Naive thymus-derived CD4-positive, alpha-beta T cell (primary cell): ENCODE measurements around the gene GNAT3. TPM values are rescaled to one million over a fixed set of nuclear protein-coding genes. Genes with fewer than 3 reads are reported as not detected.

Experiments used
- ATAC-seq: fragments of 150-1000 bp; cut with Tn5 transposase; 2 replicates; pipeline ENCODE4 v1.10.0; 2021; ENCODE audit warnings: mild to moderate bottlenecking, moderate library complexity
- CTCF ChIA-PET: fragments of 350-600 bp; sonication (Branson Sonifier 250); formaldehyde crosslinking; loops from one replicate; lab custom pipeline; 2021; ENCODE audit warnings: antibody characterized with exemption; lab: Charles Lee
- POLR2A ChIA-PET: fragments of 350-600 bp; sonication (Branson Sonifier 250); formaldehyde crosslinking; loops from one replicate; lab custom pipeline; 2021; ENCODE audit warnings: antibody characterized with exemption, inconsistent platforms; lab: Charles Lee
- DNase-seq, 9 donors: peaks; one replicate each; pipeline versions ENCODE4 v3.0.0 to v3.0.0-alpha.2; 2020 to 2022; ENCODE audit warnings: mixed read lengths in 1 of 9
- H3K27ac ChIP-seq: one replicate; pipeline ENCODE4 v1.7.0; 2013; ENCODE audit warnings: mild to moderate bottlenecking, low read depth, low read length, moderate library complexity
- H3K27me3 ChIP-seq, 2 donors: one replicate each; pipeline ENCODE4 v1.7.0; 2013; ENCODE audit warnings: low read length in 2 of 2, mild to moderate bottlenecking in 2 of 2, moderate library complexity in 2 of 2; ENCODE audit not compliant: control insufficient read depth in 2 of 2, insufficient read depth in 2 of 2
- H3K36me3 ChIP-seq, 3 experiments: 1 replicate in 2 of 3; 2 replicates in 1 of 3; pipeline ENCODE4 v1.7.0; 2013; ENCODE audit warnings: low read length in 3 of 3, mild to moderate bottlenecking in 3 of 3, moderate library complexity in 1 of 3; ENCODE audit not compliant: insufficient read depth in 3 of 3, control insufficient read depth in 2 of 3
- H3K4me1 ChIP-seq, 2 donors: one replicate each; pipeline ENCODE4 v1.7.0; 2013; ENCODE audit warnings: low read length in 2 of 2, mild to moderate bottlenecking in 2 of 2, moderate library complexity in 1 of 2; ENCODE audit not compliant: control insufficient read depth in 2 of 2, insufficient read depth in 2 of 2
- H3K4me3 ChIP-seq: 2 replicates; pipeline ENCODE4 v1.7.0; 2013; ENCODE audit warnings: mild to moderate bottlenecking, low read length
- H3K9me3 ChIP-seq, 3 experiments: 1 replicate in 2 of 3; 2 replicates in 1 of 3; pipeline ENCODE4 v1.7.0; 2013; ENCODE audit warnings: low read length in 3 of 3; ENCODE audit not compliant: control insufficient read depth in 2 of 3
- H3K27ac Mint-ChIP-seq, 9 donors: one replicate each; pipeline ENCODE4 v1.8.0; 2020 to 2022; ENCODE audit warnings: mixed read lengths in 9 of 9, mild to moderate bottlenecking in 8 of 9, moderate library complexity in 5 of 9, inconsistent platforms in 2 of 9
- H3K27me3 Mint-ChIP-seq, 5 donors: one replicate each; pipeline ENCODE4 v1.8.0; 2021 to 2022; ENCODE audit warnings: mixed read lengths in 5 of 5, mild to moderate bottlenecking in 1 of 5
- H3K36me3 Mint-ChIP-seq, 5 donors: one replicate each; pipeline ENCODE4 v1.8.0; 2020 to 2022; ENCODE audit warnings: mixed read lengths in 5 of 5, mild to moderate bottlenecking in 3 of 5, inconsistent platforms in 1 of 5
- H3K4me1 Mint-ChIP-seq, 7 donors: one replicate each; pipeline ENCODE4 v1.8.0; 2020 to 2022; ENCODE audit warnings: mixed read lengths in 7 of 7, mild to moderate bottlenecking in 3 of 7, inconsistent platforms in 1 of 7
- H3K4me3 Mint-ChIP-seq, 10 donors: one replicate each; pipeline ENCODE4 v1.8.0; 2020 to 2022; ENCODE audit warnings: mild to moderate bottlenecking in 10 of 10, mixed read lengths in 10 of 10, moderate library complexity in 6 of 10, inconsistent platforms in 2 of 10
- H3K9me3 Mint-ChIP-seq, 11 donors: one replicate each; pipeline ENCODE4 v1.8.0; 2020 to 2022; ENCODE audit warnings: mixed read lengths in 11 of 11, mild to moderate bottlenecking in 4 of 11, inconsistent platforms in 1 of 11, moderate library complexity in 1 of 11
- intact Hi-C, 2 donors: fragments of 100-400 bp; cut with micrococcal nuclease; formaldehyde crosslinking; loops; one replicate each; pipeline ENCODE4 v1.15.1; 2023
- polyA plus RNA-seq, 2 donors: library from polyadenylated mRNA; unstranded; fragments of 300-500 nt; fragmentation: Illumina TruSeq; gene quantifications; one replicate each; pipeline ENCODE4 v1.2.3, GENCODE V29; 2021
- total RNA-seq, 6 experiments: library from RNA in 5 of 6; stranded (reverse) in 5 of 6; gene quantifications; 1 replicate in 5 of 6; 2 replicates in 1 of 6; pipeline ENCODE4 v1.2.3 and lab custom pipeline; 2021 to 2026

GNAT3 gene
- total and polyA plus RNA-seq, 7 experiments from 2014 or later = not detected

DNA sequence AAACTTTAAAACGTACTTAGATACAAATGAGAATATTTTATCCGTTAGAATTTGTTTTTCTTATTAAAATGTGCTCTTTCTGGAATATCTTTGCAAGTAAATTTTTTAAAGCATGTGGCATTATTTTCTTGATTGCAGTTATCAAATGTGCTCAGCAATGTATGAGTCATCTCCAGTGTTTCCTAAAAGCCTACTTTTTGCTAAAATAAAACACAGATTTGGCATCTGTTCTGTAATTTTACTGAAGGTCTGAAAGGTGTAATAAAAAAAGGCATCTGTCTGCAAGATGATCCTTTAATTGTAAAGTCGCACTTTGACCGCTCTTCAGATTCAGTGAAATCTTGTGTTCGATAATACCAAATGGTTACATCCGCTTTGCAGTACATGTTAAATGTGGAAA, 3.4 kb downstream of the GNAT3 start:
- Histone ChIP-seq H3K27me3 (no peaks in the 10 kb centered on the region), H3K4me1 (no peaks in the 10 kb centered on the region), H3K36me3 (no peaks in the 10 kb centered on the region), H3K9me3 (no peaks in the 10 kb centered on the region), H3K4me3 (no peak overlapping the region), H3K27ac (no peak overlapping the region)
- DNase-seq (no peak), ATAC-seq (no peak)
- peaks cover 0 to 5% (median 0%) of the 10 kb centered on the region in 5 donors for H3K27me3 Mint-ChIP-seq
- no peak overlapping the region for H3K4me3 Mint-ChIP-seq
- no peaks in the 10 kb centered on the region for H3K4me1 Mint-ChIP-seq
- POLR2A ChIA-PET = no interaction called here
- no peaks in the 10 kb centered on the region for H3K36me3 Mint-ChIP-seq
- H3K27ac Mint-ChIP-seq = no peak overlapping the region
- intact Hi-C loops = no loop called here
- CTCF ChIA-PET = no interaction called here
- peaks cover 0 to 10% (median 0%) of the 10 kb centered on the region in 11 donors for H3K9me3 Mint-ChIP-seq

DNA sequence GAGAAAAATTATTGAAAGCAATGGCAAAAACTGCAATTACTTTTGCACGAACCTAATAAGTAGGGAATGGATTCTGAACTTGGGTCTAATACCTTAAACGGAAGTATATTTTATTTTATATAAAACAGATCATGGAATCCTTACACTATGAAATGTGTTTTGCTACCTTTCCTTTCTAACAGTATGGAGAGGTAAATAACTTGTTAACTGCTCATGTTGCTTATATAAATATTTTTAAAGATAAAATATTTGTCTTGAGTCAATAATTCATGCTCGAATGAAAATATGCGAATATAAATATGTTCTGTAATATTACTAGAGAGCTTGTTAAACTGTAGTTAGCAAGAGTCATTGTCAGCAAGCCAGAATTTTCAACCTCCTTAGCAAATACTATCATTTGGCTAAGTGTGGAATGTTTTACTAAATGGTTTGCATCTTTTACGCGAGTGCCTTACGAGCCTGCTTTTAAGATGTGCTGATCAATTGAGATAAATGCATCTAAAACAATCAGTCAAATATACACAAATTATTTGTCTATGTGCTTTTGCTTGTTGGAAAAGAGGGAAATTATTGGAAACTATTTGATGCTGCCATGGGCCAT, 5.9 kb downstream of the GNAT3 start:
- Histone ChIP-seq H3K36me3 (no peaks in the 10 kb centered on the region), H3K9me3 (no peaks in the 10 kb centered on the region), H3K27ac (no peak overlapping the region), H3K4me3 (no peak overlapping the region), H3K27me3 (no peaks in the 10 kb centered on the region), H3K4me1 (no peaks in the 10 kb centered on the region)
- CTCF ChIA-PET = no interaction called here
- Mint-ChIP-seq H3K27me3 (peaks cover 0 to 5% (median 0%) of the 10 kb centered on the region in 5 donors), H3K9me3 (peaks cover 0 to 13% (median 0%) of the 10 kb centered on the region in 11 donors), H3K27ac (no peak overlapping the region), H3K36me3 (no peaks in the 10 kb centered on the region), H3K4me1 (no peaks in the 10 kb centered on the region), H3K4me3 (no peak overlapping the region)
- ATAC-seq (no peak), DNase-seq (no peak)
- POLR2A ChIA-PET = no interaction called here
- intact Hi-C loops = no loop called here

DNA sequence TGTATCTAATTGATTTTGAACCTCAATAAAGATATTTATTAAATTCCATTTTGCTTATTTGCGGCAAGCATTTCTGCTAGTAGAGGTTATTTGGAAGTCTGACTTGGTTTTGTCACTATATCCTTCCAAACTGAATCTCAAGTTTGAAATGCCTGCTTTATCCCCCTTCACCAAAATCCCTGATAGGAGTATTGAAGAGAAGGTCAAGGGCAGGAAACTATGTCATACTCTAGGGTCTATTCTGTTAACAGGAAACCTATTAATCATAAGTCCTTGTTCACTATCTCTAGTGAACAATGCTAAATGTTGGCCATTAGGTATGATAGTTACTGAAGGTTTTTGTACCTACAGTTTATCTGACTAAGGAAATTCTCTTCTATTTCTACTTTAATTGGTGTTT, 11.5 kb downstream of the GNAT3 start:
- CTCF ChIA-PET = no interaction called here
- Mint-ChIP-seq H3K36me3 (no peaks in the 10 kb centered on the region), H3K27ac (no peak overlapping the region), H3K4me1 (no peaks in the 10 kb centered on the region), H3K4me3 (no peak overlapping the region), H3K27me3 (peaks cover 0 to 11% (median 0%) of the 10 kb centered on the region in 5 donors), H3K9me3 (peaks cover 0 to 13% (median 0%) of the 10 kb centered on the region in 11 donors)
- Histone ChIP-seq H3K27me3 (no peaks in the 10 kb centered on the region), H3K27ac (no peak overlapping the region), H3K36me3 (no peaks in the 10 kb centered on the region), H3K4me3 (no peak overlapping the region), H3K4me1 (no peaks in the 10 kb centered on the region), H3K9me3 (no peaks in the 10 kb centered on the region)
- intact Hi-C loops = no loop called here
- POLR2A ChIA-PET = no interaction called here
- no peak for DNase-seq
- no peak for ATAC-seq

DNA sequence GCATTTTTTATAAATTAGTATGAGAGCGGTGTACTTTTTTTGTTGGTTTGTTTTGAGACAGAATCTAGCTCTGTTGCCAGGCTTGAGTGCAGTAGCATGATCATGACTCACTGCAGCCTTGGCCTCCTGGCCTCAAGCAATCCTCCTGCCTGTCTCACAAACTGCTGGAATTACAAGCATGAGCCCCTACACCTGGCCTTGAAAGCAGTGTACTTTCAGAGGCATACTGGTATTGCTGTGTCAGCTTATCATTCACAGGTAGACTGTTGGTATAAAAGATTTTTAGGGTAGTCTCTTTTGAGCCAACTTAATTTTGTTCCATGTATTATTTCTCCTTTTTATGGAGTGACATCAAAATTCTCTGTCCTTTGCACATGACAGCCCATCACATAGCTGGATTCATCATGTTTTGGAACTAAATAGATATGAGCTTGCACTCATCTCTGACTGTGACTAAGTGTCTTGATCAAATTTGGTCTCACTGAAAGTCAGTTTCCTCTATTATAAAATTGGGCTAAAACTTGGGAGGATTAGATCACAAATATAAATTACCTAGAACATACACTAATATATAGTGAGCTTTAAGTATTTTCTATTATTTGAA, 12.4 kb downstream of the GNAT3 start:
- H3K27ac Mint-ChIP-seq = no peak overlapping the region
- ChIA-PET CTCF (interaction anchor here (0.7 kb wide), 1 partner anchor 356 kb away, joined by 3 read pairs; no protein-coding TSS in a partner anchor), POLR2A (no interaction called here)
- H3K4me1 Mint-ChIP-seq = no peaks in the 10 kb centered on the region
- Histone ChIP-seq H3K36me3 (no peaks in the 10 kb centered on the region), H3K27ac (no peak overlapping the region), H3K4me3 (no peak overlapping the region), H3K4me1 (no peaks in the 10 kb centered on the region), H3K9me3 (no peaks in the 10 kb centered on the region), H3K27me3 (no peaks in the 10 kb centered on the region)
- H3K4me3 Mint-ChIP-seq = no peak overlapping the region
- intact Hi-C loops = no loop called here
- ATAC-seq (no peak), DNase-seq (no peak)
- H3K27me3 Mint-ChIP-seq = peaks cover 0 to 11% (median 0%) of the 10 kb centered on the region in 5 donors
- H3K36me3 Mint-ChIP-seq = no peaks in the 10 kb centered on the region
- peaks cover 0 to 9% (median 0%) of the 10 kb centered on the region in 11 donors for H3K9me3 Mint-ChIP-seq

- no peak for DNase-seq
- no peaks in the 10 kb centered on the region for H3K36me3 ChIP-seq
- H3K9me3 ChIP-seq = no peaks in the 10 kb centered on the region
- POLR2A ChIA-PET = no interaction called here
- ATAC-seq = no peak
- no peak overlapping the region for H3K4me3 ChIP-seq
- H3K27me3 ChIP-seq = no peaks in the 10 kb centered on the region
- H3K9me3 Mint-ChIP-seq = peaks cover 0 to 6% (median 0%) of the 10 kb centered on the region in 11 donors
- no peak overlapping the region for H3K27ac Mint-ChIP-seq
- no peak overlapping the region for H3K4me3 Mint-ChIP-seq
- H3K27ac ChIP-seq = no peak overlapping the region
- peaks cover 0 to 7% (median 0%) of the 10 kb centered on the region in 5 donors for H3K27me3 Mint-ChIP-seq
- CTCF ChIA-PET = interaction anchor here (0.7 kb wide), 1 partner anchor 355 kb away, joined by 3 read pairs; no protein-coding TSS in a partner anchor
- H3K36me3 Mint-ChIP-seq = no peaks in the 10 kb centered on the region
- H3K4me1 Mint-ChIP-seq = no peaks in the 10 kb centered on the region
- intact Hi-C loops = no loop called here
- no peaks in the 10 kb centered on the region for H3K4me1 ChIP-seq
These were observed 13.1 kb downstream of the GNAT3 start for GRCh38 chr7:80498481-80499349.

DNA sequence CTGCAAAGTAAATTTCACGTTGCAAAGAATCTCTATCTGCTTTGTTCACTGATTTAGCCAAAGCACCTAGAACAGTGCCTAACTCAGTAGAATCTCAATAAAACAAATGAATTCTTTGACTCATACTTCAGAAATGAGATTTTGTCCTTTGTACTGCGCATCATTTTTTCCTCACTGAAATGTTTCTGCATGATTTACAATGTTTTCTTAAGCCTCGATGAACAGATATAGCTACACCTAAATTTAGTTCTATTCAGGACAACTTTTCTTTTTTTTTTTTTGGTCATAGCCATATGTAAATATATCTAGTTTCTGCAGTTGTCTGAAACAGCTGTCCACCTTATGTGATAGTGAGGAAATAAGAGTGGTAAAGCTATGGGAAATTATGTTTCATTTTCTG, 15.3 kb downstream of the GNAT3 start:
- no peaks in the 10 kb centered on the region for H3K9me3 ChIP-seq
- no peaks in the 10 kb centered on the region for H3K4me1 Mint-ChIP-seq
- POLR2A ChIA-PET = no interaction called here
- H3K27me3 ChIP-seq = no peaks in the 10 kb centered on the region
- H3K4me1 ChIP-seq = no peaks in the 10 kb centered on the region
- peaks cover 0 to 4% (median 0%) of the 10 kb centered on the region in 11 donors for H3K9me3 Mint-ChIP-seq
- peaks cover 0 to 6% (median 0%) of the 10 kb centered on the region in 5 donors for H3K27me3 Mint-ChIP-seq
- no peaks in the 10 kb centered on the region for H3K36me3 ChIP-seq
- no peak overlapping the region for H3K4me3 ChIP-seq
- H3K4me3 Mint-ChIP-seq = no peak overlapping the region
- H3K36me3 Mint-ChIP-seq = no peaks in the 10 kb centered on the region
- intact Hi-C loops = no loop called here
- CTCF ChIA-PET = no interaction called here
- no peak overlapping the region for H3K27ac Mint-ChIP-seq
- DNase-seq = no peak
- no peak for ATAC-seq
- H3K27ac ChIP-seq = no peak overlapping the region
